Activated effector memory CD4-positive, alpha-beta T cell treated with Interleukin-2 at 50 U/mL for 16 hours (primary cell): ENCODE results near the gene AFP.
"Not testable (repeated sequence)": the region's sequence is repeated elsewhere in the genome, so short reads cannot be mapped to it uniquely, and the experiment has no call there.

Source experiments
- DNase-seq: peaks from one replicate; pipeline ENCODE4 v3.0.0-alpha.2; 2020

The AFP gene

DNA sequence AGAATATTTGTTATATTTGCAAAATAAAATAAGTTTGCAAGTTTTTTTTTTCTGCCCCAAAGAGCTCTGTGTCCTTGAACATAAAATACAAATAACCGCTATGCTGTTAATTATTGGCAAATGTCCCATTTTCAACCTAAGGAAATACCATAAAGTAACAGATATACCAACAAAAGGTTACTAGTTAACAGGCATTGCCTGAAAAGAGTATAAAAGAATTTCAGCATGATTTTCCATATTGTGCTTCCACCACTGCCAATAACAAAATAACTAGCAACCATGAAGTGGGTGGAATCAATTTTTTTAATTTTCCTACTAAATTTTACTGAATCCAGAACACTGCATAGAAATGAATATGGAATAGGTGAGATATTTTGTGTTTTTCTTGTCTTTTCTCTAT lies at the start of gene AFP:
Gene AFP (plus strand): TSS at position 238 of the 400 bp plus-strand sequence. CDS start 42 bp downstream, at position 280.
- DNase-seq, result no peak

DNA sequence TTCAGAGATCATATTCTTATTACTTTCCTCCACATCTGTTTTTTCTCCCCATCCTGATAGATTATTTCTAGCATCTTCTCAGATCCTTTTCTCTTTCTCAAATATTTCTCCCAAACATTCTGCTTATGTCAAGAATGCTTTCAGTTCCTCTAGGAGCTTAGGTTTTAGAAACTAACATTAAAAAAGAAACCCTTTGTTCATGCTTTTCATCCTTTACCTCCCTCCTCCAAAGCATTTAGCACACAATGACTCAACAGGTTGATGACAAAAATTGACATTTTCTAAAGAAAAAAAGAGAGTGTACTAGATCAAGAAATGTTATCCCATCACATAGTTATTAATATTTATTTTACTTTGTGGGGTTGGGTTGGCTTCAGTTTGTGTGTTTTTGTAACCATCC lies 48.5 kb upstream of the AFP start:
- no peak for DNase-seq

DNA sequence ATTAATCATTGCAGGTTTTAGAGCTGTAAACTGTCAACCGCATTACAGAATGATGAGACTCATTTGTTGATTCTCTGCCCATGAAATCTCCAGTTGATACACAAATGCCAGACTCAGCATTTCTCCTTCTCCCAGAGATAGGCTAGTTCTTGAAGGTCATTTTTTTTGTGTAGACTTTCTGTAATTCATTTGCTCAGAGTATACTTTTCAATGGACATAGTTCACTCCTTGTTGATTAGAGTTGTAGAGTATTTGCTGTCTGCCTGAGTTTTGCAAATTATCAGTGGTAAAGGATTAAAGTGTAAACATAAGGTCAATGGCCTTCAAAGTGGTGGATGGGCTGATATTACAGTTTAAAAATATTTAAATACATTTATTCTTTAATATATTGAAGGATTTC lies 47.1 kb upstream of the AFP start:
- no peak for DNase-seq

DNA sequence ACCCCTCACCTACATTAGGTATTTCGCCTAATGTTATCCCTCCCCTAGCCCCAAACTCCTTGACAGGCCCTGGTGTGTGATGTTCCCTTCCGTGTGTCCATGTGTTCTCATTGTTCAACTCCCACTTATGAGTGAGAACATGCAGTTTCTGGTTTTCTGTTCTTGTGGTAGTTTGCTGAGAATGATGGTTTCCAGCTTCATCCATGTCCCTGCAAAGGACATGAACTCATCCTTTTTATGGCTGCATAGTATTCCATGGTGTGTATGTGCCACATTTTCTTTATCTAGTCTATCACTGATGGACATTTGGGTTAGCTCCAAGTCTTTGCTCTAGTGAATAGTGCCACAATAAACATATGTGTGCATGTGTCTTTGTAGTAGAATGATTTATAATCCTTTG lies 46.4 kb upstream of the AFP start:
- not testable (repeated sequence) for DNase-seq

DNA sequence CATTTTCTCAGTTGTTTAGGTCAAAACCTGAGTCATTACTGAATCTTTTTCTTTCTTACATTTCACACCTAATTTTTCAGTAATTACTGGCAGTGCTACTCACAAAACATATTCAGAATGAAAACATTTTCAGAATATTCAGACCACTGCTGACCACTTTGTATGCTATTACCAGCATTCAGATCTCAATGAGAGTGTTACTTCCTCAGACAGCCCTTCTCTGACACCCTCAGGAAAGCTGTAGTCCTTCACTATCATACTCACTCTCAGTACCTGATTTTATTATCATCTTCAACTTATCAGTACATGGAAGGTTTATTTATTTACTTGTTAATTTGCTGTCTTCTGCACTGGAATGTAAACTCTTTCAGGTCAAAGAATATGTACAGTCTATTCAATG lies 44.2 kb upstream of the AFP start:
- DNase-seq, result no peak

DNA sequence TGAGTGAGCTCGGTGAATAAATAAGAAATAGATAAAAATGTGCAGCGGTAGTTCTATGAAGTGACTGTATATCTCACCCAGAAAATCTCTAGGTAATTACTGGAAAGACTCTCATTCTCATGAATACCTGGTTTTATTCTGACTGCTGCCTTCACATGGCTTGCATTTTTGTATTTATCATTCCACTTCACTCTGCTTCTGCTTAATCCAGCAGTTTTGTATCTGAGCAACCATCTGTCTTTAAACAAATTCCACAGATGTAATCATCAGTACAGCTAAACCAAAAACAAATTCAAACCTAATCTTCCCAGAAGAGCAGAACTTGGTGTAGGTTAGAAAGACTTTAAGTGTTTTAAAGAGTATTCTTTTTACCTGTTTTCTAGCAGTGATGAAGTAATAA lies 43.1 kb upstream of the AFP start:
- no peak for DNase-seq

DNA sequence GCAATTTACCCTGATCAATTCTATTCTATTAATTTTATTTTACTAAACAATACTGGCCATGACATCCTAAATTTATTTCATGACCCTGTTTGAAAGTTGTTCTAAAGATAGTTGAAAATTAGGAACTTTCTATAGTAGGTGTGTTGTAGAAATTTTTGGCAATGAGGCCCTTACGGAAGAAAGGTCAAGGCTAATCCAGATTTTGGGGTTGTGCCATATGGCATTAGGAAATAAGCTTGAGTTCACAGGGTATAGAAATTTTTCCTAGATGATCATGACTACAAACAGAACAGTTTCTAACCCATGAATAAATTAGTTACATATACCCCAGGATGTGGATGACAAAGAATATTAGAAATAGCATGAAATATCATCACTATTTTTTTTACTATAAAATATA lies 39.7 kb upstream of the AFP start:
- no peak for DNase-seq

DNA sequence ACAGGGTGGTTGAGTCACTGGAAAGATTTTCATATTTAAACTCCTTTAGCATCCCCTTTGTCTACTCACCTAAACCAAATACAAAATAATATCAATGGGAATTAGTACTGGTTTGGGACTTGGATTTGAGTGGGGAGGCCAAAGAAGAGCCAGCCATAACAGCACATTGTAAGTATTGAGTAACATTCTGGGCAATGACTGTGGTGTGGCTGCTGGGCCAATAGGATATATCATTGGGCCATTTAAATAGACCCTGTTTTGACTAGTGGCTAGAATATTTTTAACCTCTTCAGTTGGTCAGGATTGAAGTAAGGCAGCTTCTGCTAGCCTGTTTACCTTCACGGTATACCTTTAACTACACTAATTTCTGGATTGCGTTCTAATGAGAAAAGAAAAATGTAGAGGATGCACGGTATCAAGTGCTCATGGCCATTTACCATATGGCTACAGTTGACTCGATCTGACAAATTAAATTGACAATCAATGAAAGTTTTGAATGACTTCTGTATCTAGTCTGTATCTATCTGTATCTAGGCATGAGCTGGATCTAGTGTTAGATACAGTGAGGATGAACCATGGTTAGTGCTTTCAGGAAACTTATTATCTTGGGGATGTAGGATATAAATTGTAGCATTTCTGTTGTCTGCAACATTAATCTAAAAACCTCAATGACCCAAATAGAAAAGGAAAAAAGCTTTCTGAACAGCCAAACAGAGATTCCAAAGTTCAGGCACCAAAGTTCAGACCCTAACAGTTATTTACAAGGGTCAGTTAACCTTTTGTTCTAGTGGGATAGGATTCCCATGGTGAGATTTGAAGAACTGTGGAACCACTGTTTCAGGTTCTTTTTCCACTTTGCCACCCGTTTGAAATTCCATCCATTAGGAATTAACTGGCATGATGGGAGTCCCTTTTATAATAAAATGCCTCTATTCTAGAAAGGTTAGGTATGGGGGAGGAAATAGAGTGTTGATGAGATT lies 38.7 kb upstream of the AFP start:
- DNase-seq, result no peak

DNA sequence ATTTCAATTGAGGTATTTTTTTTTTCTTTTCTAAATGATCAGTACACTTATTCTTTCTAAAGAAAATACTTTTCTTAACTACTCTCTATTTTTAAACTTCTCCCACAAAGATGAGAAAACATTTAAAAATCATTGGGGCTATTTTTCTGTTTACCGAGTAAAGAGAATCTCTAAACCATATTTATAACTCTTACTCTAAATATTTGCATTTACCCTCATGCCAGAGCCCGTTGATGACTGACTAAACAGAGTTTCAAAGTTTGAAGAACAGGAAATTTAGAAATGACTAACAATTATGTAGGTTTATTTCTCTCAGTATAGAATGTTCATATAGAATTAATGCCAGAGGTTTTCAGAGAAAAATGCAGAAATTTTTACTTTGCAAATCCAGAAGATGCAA lies 34.6 kb upstream of the AFP start:
- no peak for DNase-seq

DNA sequence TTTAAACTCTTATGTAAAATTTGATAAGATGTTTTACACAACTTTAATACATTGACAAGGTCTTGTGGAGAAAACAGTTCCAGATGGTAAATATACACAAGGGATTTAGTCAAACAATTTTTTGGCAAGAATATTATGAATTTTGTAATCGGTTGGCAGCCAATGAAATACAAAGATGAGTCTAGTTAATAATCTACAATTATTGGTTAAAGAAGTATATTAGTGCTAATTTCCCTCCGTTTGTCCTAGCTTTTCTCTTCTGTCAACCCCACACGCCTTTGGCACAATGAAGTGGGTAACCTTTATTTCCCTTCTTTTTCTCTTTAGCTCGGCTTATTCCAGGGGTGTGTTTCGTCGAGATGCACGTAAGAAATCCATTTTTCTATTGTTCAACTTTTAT lies 32.0 kb upstream of the AFP start, which contains the start of gene ALB:
Gene ALB (plus strand): TSS at position 246 of the 400 bp plus-strand sequence. CDS start 41 bp downstream, at position 287.
- no peak for DNase-seq

DNA sequence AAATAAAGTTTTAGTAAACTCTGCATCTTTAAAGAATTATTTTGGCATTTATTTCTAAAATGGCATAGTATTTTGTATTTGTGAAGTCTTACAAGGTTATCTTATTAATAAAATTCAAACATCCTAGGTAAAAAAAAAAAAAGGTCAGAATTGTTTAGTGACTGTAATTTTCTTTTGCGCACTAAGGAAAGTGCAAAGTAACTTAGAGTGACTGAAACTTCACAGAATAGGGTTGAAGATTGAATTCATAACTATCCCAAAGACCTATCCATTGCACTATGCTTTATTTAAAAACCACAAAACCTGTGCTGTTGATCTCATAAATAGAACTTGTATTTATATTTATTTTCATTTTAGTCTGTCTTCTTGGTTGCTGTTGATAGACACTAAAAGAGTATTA lies 31.6 kb upstream of the AFP start:
- no peak for DNase-seq

DNA sequence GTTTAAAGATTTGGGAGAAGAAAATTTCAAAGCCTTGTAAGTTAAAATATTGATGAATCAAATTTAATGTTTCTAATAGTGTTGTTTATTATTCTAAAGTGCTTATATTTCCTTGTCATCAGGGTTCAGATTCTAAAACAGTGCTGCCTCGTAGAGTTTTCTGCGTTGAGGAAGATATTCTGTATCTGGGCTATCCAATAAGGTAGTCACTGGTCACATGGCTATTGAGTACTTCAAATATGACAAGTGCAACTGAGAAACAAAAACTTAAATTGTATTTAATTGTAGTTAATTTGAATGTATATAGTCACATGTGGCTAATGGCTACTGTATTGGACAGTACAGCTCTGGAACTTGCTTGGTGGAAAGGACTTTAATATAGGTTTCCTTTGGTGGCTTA lies 30.9 kb upstream of the AFP start:
- no peak for DNase-seq

DNA sequence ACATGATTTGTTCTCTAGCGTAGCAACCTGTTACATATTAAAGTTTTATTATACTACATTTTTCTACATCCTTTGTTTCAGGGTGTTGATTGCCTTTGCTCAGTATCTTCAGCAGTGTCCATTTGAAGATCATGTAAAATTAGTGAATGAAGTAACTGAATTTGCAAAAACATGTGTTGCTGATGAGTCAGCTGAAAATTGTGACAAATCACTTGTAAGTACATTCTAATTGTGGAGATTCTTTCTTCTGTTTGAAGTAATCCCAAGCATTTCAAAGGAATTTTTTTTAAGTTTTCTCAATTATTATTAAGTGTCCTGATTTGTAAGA lies 29.5 kb upstream of the AFP start:
- no peak for DNase-seq

DNA sequence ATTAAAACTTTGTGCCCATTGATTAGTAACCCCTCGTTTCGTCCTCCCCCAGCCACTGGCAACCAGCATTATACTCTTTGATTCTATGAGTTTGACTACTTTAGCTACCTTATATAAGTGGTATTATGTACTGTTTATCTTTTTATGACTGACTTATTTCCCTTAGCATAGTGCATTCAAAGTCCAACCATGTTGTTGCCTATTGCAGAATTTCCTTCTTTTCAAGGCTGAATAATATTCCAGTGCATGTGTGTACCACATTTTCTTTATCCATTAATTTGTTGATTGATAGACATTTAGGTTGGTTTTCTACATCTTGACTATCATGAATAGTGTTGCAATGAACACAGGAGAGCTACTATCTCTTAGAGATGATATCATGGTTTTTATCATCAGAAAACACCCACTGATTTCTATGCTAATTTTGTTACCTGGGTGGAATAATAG lies 28.8 kb upstream of the AFP start:
- no peak for DNase-seq

DNA sequence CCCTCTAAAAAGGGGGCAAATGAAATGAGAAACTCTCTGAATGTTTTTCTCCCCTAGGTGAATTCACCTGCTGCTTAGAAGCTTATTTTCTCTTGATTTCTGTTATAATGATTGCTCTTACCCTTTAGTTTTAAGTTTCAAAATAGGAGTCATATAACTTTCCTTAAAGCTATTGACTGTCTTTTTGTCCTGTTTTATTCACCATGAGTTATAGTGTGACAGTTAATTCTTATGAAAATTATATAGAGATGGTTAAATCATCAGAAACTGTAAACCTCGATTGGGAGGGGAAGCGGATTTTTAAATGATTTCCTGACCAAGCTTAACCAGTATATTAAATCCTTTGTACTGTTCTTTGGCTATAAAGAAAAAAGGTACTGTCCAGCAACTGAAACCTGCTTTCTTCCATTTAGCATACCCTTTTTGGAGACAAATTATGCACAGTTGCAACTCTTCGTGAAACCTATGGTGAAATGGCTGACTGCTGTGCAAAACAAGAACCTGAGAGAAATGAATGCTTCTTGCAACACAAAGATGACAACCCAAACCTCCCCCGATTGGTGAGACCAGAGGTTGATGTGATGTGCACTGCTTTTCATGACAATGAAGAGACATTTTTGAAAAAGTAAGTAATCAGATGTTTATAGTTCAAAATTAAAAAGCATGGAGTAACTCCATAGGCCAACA lies 27.7 kb upstream of the AFP start:
- no peak for DNase-seq

DNA sequence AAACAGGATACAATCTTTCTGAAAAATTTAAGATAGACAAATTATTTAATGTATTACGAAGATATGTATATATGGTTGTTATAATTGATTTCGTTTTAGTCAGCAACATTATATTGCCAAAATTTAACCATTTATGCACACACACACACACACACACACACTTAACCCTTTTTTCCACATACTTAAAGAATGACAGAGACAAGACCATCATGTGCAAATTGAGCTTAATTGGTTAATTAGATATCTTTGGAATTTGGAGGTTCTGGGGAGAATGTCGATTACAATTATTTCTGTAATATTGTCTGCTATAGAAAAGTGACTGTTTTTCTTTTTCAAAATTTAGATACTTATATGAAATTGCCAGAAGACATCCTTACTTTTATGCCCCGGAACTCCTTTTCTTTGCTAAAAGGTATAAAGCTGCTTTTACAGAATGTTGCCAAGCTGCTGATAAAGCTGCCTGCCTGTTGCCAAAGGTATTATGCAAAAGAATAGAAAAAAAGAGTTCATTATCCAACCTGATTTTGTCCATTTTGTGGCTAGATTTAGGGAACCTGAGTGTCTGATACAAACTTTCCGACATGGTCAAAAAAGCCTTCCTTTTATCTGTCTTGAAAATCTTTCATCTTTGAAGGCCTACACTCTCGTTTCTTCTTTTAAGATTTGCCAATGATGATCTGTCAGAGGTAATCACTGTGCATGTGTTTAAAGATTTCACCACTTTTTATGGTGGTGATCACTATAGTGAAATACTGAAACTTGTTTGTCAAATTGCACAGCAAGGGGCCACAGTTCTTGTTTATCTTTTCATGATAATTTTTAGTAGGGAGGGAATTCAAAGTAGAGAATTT lies 26.8 kb upstream of the AFP start:
- DNase-seq, result no peak

DNA sequence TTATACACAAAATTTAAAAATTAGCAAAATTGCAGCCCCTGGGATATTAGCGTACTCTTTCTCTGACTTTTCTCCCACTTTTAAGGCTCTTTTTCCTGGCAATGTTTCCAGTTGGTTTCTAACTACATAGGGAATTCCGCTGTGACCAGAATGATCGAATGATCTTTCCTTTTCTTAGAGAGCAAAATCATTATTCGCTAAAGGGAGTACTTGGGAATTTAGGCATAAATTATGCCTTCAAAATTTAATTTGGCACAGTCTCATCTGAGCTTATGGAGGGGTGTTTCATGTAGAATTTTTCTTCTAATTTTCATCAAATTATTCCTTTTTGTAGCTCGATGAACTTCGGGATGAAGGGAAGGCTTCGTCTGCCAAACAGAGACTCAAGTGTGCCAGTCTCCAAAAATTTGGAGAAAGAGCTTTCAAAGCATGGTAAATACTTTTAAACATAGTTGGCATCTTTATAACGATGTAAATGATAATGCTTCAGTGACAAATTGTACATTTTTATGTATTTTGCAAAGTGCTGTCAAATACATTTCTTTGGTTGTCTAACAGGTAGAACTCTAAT lies 26.0 kb upstream of the AFP start:
- DNase-seq, result no peak

DNA sequence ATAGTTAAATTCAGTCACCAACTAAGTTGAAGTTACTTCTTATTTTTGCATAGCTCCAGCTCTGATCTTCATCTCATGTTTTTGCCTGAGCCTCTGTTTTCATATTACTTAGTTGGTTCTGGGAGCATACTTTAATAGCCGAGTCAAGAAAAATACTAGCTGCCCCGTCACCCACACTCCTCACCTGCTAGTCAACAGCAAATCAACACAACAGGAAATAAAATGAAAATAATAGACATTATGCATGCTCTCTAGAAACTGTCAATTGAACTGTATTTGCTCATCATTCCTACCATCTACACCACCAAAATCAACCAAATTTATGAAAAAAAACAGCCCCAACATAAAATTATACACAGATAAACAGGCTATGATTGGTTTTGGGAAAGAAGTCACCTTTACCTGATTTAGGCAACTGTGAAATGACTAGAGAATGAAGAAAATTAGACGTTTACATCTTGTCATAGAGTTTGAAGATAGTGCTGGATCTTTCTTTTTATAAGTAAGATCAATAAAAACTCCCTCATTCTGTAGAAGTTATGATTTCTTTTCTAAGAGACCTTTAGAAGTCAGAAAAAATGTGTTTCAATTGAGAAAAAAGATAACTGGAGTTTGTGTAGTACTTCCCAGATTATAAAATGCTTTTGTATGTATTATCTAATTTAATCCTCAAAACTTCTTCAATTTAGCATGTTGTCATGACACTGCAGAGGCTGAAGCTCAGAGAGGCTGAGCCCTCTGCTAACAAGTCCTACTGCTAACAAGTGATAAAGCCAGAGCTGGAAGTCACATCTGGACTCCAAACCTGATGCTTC lies 24.9 kb upstream of the AFP start:
- DNase-seq, result no peak

DNA sequence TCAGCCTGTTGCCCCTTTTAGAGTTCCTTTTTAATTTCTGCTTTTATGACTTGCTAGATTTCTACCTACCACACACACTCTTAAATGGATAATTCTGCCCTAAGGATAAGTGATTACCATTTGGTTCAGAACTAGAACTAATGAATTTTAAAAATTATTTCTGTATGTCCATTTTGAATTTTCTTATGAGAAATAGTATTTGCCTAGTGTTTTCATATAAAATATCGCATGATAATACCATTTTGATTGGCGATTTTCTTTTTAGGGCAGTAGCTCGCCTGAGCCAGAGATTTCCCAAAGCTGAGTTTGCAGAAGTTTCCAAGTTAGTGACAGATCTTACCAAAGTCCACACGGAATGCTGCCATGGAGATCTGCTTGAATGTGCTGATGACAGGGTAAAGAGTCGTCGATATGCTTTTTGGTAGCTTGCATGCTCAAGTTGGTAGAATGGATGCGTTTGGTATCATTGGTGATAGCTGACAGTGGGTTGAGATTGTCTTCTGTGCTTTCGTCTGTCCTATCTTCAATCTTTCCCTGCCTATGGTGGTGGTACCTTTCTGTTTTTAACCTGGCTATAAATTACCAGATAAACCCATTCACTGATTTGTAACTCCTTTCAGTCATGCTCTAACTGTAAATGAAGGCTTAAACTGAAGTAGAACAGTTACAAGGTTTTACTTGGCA lies 24.1 kb upstream of the AFP start:
- no peak for DNase-seq

DNA sequence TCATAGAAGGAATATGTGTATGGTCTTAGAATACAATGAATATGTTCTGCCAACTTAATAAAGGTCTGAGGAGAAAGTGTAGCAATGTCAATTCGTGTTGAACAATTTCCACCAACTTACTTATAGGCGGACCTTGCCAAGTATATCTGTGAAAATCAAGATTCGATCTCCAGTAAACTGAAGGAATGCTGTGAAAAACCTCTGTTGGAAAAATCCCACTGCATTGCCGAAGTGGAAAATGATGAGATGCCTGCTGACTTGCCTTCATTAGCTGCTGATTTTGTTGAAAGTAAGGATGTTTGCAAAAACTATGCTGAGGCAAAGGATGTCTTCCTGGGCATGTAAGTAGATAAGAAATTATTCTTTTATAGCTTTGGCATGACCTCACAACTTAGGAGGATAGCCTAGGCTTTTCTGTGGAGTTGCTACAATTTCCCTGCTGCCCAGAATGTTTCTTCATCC lies 22.7 kb upstream of the AFP start:
- DNase-seq, result no peak

DNA sequence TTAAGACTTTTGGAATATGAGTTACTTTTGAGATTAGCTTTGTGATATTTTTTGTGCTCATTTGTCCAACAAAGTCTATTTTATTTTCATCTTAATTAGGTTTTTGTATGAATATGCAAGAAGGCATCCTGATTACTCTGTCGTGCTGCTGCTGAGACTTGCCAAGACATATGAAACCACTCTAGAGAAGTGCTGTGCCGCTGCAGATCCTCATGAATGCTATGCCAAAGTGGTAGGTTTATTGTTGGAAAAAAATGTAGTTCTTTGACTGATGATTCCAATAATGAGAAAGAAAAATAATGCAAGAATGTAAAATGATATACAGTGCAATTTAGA lies 21.1 kb upstream of the AFP start:
- no peak for DNase-seq
